GM18499 (cell line): Measurements from ENCODE around the gene STRIT1.
"Not testable (repeated sequence)": the region's sequence is repeated elsewhere in the genome, so short reads cannot be mapped to it uniquely, and the experiment has no call there.

ENCODE experiments used
- ATAC-seq: cut with Tn5 transposase; IDR thresholded peaks from one replicate; pipeline ENCODE4 v1.9.1; 2021; ENCODE audit warnings: moderate number of reproducible peaks; ENCODE audit not compliant: insufficient read depth, unreplicated experiment

The STRIT1 gene

DNA sequence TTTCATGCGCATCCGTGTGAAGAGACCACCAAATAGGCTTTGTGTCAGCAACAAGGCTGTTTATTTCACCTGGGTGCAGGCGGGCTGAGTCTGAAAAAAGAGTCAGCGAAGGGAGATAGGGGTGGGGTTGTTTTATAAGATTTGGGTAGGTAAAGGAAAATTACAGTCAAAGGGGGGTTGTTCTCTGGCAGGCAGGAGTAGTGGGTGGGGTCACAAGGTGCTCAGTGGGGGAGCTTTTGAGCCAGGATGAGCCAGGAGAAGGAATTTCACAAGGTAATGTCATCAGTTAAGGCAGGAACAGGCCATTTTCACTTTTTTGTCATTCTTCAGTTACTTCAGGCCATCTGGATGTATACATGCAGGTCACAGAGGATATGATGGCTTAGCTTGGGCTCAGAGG, 19.0 kb downstream of the STRIT1 start:
- ATAC-seq = not testable (repeated sequence)

DNA sequence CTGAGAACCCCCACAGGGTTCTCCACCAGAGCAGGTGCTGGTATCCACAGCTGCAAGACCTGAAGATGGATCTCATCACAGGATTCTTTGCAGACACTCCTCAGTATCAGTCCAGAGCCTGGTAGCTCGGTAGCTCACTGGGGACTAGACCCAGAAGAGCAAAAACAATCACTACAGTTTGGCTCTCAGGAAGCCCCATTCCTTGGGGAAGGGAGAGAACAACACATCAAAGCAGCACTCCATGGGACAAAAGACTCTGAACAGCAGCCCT, 22.2 kb downstream of the STRIT1 start:
- no peak for ATAC-seq

DNA sequence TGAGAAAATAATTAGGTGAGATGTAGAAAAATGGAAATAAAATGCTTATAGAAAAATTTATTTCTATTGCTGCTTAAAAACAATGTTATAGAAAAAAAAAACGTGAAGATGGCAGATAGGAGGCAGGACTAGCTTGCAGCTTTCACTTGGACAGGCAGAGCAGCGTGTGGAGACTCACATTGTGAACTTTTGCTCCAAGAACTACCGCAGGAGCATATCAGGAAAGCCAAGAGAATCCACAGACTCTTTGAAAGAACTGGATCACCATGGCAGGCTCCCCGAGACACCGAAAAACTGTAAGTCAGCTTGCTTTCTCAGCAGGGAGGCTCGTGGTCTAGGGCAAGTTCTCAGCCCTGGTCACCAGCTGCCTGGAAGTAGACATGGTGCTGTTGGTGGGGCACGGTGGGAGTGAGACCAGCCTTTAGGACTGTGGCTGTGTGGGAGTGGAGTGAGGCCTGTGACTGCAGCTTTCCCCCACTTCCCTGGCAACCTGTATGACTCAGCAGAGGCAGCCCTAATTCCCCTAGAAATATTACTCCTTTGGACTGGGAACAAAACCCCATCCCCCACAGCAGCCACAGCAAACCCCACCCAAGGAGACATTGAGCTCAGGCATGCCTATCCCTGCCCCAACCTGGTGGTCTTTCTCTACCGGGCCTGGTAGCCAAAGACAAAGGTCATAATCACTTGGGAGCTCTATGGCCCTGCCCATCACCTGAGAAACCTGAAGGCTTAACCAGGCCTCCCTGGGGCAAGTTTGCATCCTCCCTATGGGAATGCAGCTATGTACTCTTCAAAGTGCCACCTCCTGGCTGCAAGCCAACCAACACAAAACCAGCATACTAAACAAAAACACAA, 22.8 kb downstream of the STRIT1 start:
- ATAC-seq = no peak

DNA sequence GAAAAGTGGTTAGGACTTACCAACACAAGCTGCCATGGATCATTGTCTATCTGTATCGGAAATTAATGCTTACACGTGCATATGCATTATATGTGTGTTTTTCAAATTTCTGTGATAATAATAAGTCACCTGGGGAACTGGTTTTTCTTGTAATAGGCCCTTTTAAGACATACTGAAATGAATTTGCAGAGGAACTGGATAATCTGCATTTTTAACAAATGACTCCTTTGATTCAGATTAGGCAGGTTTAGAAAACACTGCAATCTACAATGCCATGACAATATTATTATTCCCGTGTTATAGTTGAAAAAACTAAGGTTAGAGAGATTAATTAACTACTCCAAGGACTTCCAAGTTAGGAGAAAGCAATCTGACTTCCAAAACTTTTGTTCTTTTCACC, 23.4 kb downstream of the STRIT1 start:
- ATAC-seq = no peak

DNA sequence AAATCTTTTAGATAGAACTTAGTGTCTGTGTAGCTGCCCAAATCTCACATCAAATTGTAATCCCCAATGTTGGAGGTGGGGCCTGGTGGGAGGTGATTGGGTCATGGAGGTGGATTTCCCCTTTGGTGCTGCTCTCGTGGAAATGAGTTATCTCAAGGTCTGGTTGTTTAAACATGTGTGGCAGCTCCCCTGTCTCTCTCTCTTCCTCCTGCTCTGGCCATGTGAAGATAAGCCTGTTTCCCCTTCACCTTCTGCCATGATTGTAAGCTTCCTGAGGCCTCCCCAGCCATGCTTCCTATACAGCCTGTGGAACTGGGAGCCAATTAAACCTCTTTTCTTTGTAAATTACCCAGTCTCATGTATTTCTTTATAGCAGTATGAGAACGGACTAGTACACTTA, 30.6 kb downstream of the STRIT1 start:
- not testable (repeated sequence) for ATAC-seq

DNA sequence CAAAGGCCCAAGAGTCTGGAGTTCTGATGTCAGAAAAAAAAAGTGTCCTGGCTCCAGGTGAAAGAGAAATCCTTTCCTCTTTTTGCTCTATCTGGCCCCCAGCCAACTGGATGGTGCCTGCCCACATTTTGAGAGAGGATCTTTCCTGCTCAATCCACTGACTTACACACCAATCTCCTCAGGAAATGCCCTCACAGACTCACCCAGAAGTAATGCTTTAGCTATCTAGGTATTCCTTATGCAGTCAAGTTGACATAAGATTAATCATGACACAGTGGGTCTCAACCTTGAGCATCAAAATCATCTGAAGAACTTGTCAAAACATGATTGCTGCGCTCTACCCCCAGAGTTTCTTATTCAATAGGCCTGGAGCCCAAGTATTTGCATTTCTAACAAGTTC, 31.2 kb downstream of the STRIT1 start:
- ATAC-seq = no peak

DNA sequence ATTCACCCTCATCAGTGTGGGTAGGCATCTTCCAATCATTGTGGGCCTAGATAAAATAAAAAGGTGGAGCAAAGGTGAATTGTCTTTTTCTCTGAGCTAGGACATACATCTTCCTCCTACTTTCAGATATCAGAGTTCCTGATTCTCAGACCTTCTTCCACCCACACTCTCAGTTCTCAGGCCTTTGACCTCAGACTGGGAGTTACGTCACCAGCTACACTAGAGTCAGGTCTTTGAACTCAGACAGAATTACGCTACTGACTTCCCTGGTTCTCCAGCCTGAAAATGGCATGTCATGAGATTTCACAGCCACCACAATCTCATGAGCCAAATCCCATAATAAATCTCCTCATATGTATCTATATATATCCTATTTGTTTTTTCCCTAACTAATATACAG, 39.0 kb downstream of the STRIT1 start:
- no peak for ATAC-seq

DNA sequence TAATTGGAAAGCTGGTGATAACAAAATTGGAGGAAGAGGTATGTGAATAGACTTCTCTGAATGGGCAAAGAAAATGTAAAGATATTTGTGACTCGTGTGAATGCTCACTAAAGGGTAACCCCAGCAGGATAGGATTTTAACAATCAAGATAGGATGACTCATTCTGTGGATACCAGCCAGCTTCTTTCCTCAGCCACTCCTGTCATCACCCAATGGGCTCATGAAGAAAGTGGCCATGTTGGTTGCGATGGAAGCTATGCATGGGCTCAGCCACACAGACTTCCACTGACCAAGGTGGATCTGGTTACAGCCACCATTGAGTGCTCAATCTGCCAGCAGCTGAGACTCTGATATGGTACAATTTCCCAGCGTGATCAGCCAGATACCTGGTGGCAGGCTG, 40.9 kb downstream of the STRIT1 start:
- no peak for ATAC-seq

DNA sequence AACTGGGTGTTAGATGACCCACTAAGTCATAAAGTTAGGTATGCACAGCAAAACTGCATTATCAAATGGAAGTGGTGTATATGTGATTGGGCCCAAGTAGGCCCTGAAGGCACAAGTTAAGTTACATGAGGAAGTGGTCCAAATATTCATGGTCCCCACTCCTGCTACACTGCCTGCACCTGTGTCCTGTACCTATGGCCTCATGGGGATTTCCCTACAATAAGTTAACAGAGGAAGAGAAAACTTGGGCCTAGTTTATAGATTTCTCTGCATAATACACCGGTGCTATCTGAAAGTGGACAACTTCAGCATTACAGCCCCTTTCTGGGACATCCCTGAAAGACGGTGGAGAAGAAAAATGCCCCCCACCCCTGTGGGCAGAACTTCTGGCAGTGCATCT, 41.5 kb downstream of the STRIT1 start:
- no peak for ATAC-seq

DNA sequence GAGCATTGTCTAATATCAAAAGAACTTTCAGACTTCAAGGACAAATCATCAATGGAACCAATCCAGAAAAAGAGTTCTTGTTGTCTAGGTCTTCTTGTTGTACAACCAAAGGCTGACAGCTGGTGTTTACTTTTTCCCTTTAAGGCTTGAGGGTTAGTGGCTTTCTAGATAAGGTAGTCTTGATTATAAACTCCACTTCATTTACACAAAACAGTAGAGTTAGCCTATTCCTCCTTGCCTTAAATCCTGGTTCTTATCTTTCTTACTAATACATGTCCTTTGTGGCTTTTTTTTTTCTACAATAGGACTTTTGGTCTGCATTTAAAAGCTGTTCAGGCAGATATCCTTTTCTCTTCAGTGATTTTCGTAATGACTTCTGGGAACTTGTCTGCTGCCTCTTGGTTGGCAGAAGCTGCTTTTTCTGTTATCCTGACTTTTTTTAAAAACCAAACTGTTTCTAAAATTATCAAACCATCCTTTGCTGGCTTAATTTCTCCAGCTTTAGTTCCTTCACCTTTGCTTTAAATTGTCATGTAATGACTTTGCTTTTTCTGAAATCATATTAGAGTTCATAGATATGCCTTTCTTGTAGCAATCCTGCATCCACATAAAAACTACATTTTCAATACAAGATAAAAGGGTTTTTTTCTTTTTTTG, 44.8 kb downstream of the STRIT1 start:
- no peak for ATAC-seq

DNA sequence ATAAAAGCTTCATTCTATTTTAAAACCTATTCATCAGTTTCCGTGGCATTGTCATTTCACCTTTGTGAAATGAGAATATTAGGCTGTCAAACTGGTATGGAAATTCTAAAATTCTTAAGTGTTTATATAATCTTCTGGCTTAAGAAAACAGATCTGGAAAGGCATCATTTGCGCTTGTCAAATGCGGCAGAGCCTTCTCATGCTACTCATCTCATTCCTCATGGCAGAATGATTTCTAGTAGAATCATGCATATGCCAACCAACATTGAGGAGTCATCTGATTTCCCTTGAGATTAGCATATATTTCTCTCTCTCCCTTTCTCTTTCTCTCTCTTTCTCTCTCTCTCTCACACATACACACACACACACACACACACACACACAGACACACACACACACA, 48.8 kb downstream of the STRIT1 start:
- ATAC-seq = no peak

DNA sequence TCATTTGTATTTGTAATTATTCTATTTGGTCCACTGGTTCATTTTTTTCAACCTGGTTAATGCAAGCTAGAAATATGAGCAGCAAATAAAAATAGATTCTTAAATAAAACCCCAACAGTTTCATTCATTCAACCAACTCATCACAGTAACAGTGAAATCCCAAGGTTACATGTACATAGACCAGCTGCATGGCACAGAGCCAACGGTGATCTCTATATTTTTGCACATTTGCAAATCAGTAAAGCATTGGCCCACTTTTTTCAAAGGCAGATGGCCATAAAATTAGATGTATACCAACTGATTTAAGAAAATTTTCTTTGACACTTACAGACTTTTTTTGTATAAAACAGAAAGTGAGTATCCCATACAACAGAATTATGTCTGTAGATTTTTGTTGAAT, 49.3 kb downstream of the STRIT1 start:
- ATAC-seq = no peak

DNA sequence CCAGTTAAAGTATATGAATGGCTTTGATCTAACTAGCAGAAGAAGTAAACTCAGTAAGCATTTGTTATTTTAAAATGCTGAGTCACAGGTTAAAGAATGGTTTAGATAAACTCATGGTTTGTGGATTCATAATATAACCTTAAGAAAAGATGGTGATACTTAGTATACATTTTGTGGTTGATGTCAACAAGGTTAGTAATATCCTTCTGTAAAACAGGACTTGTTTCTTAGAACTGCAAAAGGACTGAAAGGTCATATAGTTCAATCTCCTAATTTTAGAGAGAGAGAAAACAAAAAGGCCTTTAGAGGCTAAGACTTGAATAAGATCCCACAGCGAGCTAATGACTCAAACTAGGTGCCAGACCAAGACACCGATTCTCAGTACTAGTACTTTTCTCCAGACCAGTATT, 50.0 kb downstream of the STRIT1 start:
- ATAC-seq = peak; percentile 59

DNA sequence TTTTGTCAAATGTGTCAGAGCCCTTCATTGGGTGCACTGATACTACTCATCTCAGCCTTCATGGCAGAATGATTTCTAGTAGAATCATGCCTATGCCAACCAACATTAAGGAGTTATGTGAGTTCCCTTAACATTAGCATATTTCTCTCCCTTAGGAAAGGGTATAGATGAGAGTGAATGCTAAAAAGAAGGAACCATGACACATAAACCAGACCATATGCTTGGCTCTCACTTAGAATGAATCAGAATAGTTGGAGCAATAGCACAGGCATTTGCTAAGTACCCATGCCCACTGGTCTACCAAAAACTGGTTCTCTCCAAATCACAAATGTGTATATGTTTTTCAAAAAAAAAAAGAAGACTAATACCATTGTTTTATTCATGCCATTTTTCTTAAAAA, 51.1 kb downstream of the STRIT1 start:
- ATAC-seq = no peak

DNA sequence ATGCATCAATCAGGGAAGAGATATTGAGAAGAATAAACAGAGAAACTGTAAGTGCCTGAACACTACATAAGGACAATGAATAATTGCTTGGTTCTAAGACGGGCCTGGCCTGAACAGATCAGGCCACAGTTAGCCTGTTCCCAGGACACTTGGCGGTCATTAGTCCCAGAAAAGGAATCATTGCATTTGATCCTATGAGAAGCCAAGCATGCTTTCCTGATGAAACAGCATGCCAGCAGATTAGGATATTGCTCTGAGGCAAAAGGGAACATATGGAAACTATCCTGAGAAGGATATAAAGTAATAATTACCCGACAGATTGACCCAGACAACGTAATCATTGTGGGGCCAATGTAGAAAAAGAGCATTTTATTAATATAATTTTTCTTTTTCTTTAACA, 51.9 kb downstream of the STRIT1 start:
- ATAC-seq = no peak
